ENCODE measurements around the gene ZSWIM6. TPM values are rescaled to one million over a fixed set of nuclear protein-coding genes. Genes with fewer than 3 reads are reported as not detected.

ZSWIM6 gene
- total RNA-seq, 1 donor from 2014 or later: 40.1 TPM

DNA sequence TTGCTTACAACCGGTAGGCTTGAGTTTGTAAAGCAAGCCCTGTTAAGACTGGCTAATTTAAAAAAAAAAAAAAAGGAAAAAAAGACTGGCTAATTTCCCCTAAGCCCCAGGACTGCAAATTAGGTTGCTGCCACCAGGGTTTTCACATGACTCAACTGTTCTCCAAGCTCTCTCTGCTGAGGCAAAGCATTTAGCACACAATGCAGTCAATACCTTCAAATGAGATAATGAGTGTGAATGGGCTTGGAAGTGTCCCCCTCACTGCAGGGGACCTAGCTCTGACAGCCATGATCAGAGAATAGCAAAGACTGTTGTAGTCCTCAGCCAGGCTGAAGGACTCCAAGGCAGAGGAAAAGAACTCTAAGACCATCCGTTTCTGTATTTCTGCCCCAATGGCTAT is 42.8 kb upstream of the ZSWIM6 start:
- H3K79me2 ChIP-seq (ENCODE audit: insufficient read depth, low read length): no peaks in the 10 kb centered on the region
- no peak overlapping the region for H2AFZ ChIP-seq (ENCODE audit: low read depth, low read length)
- H3K4me1 ChIP-seq (ENCODE audit: insufficient read depth, low read length): peaks cover 3% of the 10 kb centered on the region
- DNase-seq (ENCODE audit: low read depth) (no peak), FAIRE-seq (no peak)
- no peak overlapping the region for H3K27ac ChIP-seq (ENCODE audit: low read depth, low read length)
- H3K4me1 Mint-ChIP-seq (ENCODE audit: low read depth, unreplicated experiment): peaks cover 13% of the 10 kb centered on the region
- H3K9me3 ChIP-seq (ENCODE audit: insufficient read depth, low read depth, low read length): no peaks in the 10 kb centered on the region
- H4K20me1 ChIP-seq (ENCODE audit: insufficient read depth, low read length): no peaks in the 10 kb centered on the region
- no peaks in the 10 kb centered on the region for H3K27me3 Mint-ChIP-seq (ENCODE audit: low read depth, unreplicated experiment)
- no peak overlapping the region for H3K4me2 ChIP-seq (ENCODE audit: low read length)
- no peak overlapping the region for H3K4me3 ChIP-seq (ENCODE audit: insufficient read depth, low read depth, low read length)
- TF ChIP-seq EZH2 (IDR thresholded peaks at IDR 0.05; ENCODE audit: insufficient read depth, low read length): no peak
- H3K27ac Mint-ChIP-seq (ENCODE audit: unreplicated experiment): no peak overlapping the region
- no peak overlapping the region for H3K9ac ChIP-seq (ENCODE audit: low read length)
- no peaks in the 10 kb centered on the region for H3K36me3 ChIP-seq (ENCODE audit: insufficient read depth, low read length)
- no peaks in the 10 kb centered on the region for H3K27me3 ChIP-seq (ENCODE audit: insufficient read depth, low read length)
- H3K36me3 Mint-ChIP-seq (ENCODE audit: low read depth, unreplicated experiment): no peaks in the 10 kb centered on the region
- H3K9me3 Mint-ChIP-seq (ENCODE audit: unreplicated experiment): peaks cover 4% of the 10 kb centered on the region
- H3K4me3 Mint-ChIP-seq (ENCODE audit: unreplicated experiment): no peak overlapping the region

DNA sequence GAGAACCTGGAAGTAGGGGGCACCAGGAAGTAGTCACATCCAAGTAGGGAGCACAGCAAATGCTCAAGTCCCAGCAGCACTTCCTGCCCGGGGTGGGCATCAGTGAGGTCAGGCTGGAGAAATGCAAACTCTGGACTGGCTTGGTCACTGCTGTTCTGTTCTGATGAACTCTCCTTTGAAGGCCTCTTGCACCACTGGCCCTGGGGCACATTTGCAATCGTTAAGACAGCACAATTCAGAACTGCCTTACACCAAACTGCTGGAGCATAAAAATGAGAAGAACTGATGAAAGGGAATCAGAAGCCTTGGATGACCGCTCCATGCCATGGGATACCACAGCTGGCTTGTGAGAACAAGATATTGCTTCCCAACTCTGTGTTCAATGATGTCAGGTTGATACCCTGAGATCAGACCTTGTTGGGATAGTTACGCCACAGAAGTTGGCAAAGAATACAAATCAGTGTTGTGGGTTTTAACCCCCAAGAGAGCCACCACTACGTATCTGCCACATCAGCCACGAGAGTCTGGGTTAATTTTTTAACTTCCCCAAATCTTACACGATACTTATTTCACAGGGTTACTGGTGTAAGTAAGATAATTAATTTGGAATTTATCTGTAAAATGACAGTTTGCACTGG is 42.3 kb upstream of the ZSWIM6 start:
- Mint-ChIP-seq H3K9me3 (ENCODE audit: unreplicated experiment) (peaks cover 4% of the 10 kb centered on the region), H3K4me1 (ENCODE audit: low read depth, unreplicated experiment) (peaks cover 13% of the 10 kb centered on the region), H3K27me3 (ENCODE audit: low read depth, unreplicated experiment) (no peaks in the 10 kb centered on the region), H3K27ac (ENCODE audit: unreplicated experiment) (no peak overlapping the region), H3K4me3 (ENCODE audit: unreplicated experiment) (no peak overlapping the region), H3K36me3 (ENCODE audit: low read depth, unreplicated experiment) (no peaks in the 10 kb centered on the region)
- DNase-seq (ENCODE audit: low read depth) (no peak), FAIRE-seq (no peak)
- Histone ChIP-seq H3K27me3 (ENCODE audit: insufficient read depth, low read length) (no peaks in the 10 kb centered on the region), H2AFZ (ENCODE audit: low read depth, low read length) (no peak overlapping the region), H3K9me3 (ENCODE audit: insufficient read depth, low read depth, low read length) (no peaks in the 10 kb centered on the region), H4K20me1 (ENCODE audit: insufficient read depth, low read length) (no peaks in the 10 kb centered on the region), H3K79me2 (ENCODE audit: insufficient read depth, low read length) (no peaks in the 10 kb centered on the region), H3K4me1 (ENCODE audit: insufficient read depth, low read length) (peaks cover 3% of the 10 kb centered on the region), H3K36me3 (ENCODE audit: insufficient read depth, low read length) (no peaks in the 10 kb centered on the region), H3K4me2 (ENCODE audit: low read length) (no peak overlapping the region), H3K4me3 (ENCODE audit: insufficient read depth, low read depth, low read length) (no peak overlapping the region), H3K9ac (ENCODE audit: low read length) (no peak overlapping the region), H3K27ac (ENCODE audit: low read depth, low read length) (no peak overlapping the region)
- TF ChIP-seq, protein P1, sequence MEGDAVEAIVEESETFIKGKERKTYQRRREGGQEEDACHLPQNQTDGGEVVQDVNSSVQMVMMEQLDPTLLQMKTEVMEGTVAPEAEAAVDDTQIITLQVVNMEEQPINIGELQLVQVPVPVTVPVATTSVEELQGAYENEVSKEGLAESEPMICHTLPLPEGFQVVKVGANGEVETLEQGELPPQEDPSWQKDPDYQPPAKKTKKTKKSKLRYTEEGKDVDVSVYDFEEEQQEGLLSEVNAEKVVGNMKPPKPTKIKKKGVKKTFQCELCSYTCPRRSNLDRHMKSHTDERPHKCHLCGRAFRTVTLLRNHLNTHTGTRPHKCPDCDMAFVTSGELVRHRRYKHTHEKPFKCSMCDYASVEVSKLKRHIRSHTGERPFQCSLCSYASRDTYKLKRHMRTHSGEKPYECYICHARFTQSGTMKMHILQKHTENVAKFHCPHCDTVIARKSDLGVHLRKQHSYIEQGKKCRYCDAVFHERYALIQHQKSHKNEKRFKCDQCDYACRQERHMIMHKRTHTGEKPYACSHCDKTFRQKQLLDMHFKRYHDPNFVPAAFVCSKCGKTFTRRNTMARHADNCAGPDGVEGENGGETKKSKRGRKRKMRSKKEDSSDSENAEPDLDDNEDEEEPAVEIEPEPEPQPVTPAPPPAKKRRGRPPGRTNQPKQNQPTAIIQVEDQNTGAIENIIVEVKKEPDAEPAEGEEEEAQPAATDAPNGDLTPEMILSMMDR (IDR thresholded peaks at IDR 0.05; ENCODE audit: insufficient read depth, low read depth, low read length): no peak
- TF ChIP-seq EZH2 (IDR thresholded peaks at IDR 0.05; ENCODE audit: insufficient read depth, low read length): no peak

DNA sequence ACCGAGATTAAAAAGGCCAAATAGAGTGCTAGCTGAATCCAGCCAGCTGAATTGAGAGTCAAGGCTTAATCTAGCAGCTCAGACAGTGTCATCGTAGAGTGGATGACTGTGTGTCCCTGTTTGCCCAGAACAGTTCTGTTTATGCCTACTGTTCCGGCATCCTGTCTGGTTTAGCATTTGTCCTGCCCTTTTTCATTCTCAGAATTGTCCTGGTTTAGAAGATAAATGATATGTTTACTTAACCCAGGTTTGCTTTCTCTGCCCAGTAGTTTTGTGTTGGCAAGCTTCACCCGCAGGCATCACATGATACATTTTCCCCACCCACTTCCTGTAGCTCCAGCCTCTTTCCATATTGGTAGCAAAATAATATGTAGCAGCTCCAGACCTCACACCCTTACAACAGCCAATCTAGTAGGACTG is 41.3 kb upstream of the ZSWIM6 start:
- Histone ChIP-seq H3K36me3 (ENCODE audit: insufficient read depth, low read length) (no peaks in the 10 kb centered on the region), H2AFZ (ENCODE audit: low read depth, low read length) (peak overlapping the region; percentile 59), H3K9ac (ENCODE audit: low read length) (no peak overlapping the region), H3K9me3 (ENCODE audit: insufficient read depth, low read depth, low read length) (no peaks in the 10 kb centered on the region), H4K20me1 (ENCODE audit: insufficient read depth, low read length) (no peaks in the 10 kb centered on the region), H3K27me3 (ENCODE audit: insufficient read depth, low read length) (no peaks in the 10 kb centered on the region), H3K4me3 (ENCODE audit: insufficient read depth, low read depth, low read length) (no peak overlapping the region), H3K27ac (ENCODE audit: low read depth, low read length) (no peak overlapping the region), H3K4me1 (ENCODE audit: insufficient read depth, low read length) (peaks cover 3% of the 10 kb centered on the region), H3K4me2 (ENCODE audit: low read length) (peak overlapping the region; percentile 16), H3K79me2 (ENCODE audit: insufficient read depth, low read length) (no peaks in the 10 kb centered on the region)
- H3K27me3 Mint-ChIP-seq (ENCODE audit: low read depth, unreplicated experiment): no peaks in the 10 kb centered on the region
- H3K4me1 Mint-ChIP-seq (ENCODE audit: low read depth, unreplicated experiment): peaks cover 13% of the 10 kb centered on the region
- no peak for TF ChIP-seq EZH2 (IDR thresholded peaks at IDR 0.05; ENCODE audit: insufficient read depth, low read length)
- TF ChIP-seq, protein P1 (IDR thresholded peaks at IDR 0.05; ENCODE audit: insufficient read depth, low read depth, low read length): no peak
- FAIRE-seq (no peak), DNase-seq (ENCODE audit: low read depth) (peak; percentile 52)
- peaks cover 4% of the 10 kb centered on the region for H3K9me3 Mint-ChIP-seq (ENCODE audit: unreplicated experiment)
- H3K4me3 Mint-ChIP-seq (ENCODE audit: unreplicated experiment): no peak overlapping the region
- peaks cover 2% of the 10 kb centered on the region for H3K36me3 Mint-ChIP-seq (ENCODE audit: low read depth, unreplicated experiment)
- H3K27ac Mint-ChIP-seq (ENCODE audit: unreplicated experiment): no peak overlapping the region
